AG04449 (cell line): ENCODE results near the gene KIAA0408.

ENCODE experiments used
- CTCF ChIA-PET: fragments of 350-600 bp; formaldehyde crosslinking; extraction: SDS; loops from one replicate; lab custom pipeline; 2021; ENCODE audit warnings: antibody characterized with exemption; lab: Yijun Ruan, JAX
- POLR2A ChIA-PET: fragments of 400-600, 350-600 bp; formaldehyde crosslinking; extraction: SDS; loops from one replicate; lab custom pipeline; 2020; ENCODE audit warnings: antibody characterized with exemption, inconsistent platforms; lab: Yijun Ruan, JAX
- DNase-seq: peaks from one replicate; pipeline ENCODE4 v3.0.0-alpha.2; 2010; ENCODE audit warnings: low read depth, low spot score
- H3K4me3 ChIP-seq: 2 replicates; pipeline ENCODE4 v1.5.1; 2011; ENCODE audit warnings: low read depth, mild to moderate bottlenecking, control low read depth, low read length
- TF ChIP-seq, protein P1 (sequence below): IDR thresholded peaks from one replicate; pipeline ENCODE4 v1.5.1; 2011; ENCODE audit warnings: mild to moderate bottlenecking, moderate library complexity, low read length, control low read depth, inconsistent platforms; ENCODE audit not compliant: insufficient read depth; ENCODE audit errors: missing control alignments

The KIAA0408 gene

DNA sequence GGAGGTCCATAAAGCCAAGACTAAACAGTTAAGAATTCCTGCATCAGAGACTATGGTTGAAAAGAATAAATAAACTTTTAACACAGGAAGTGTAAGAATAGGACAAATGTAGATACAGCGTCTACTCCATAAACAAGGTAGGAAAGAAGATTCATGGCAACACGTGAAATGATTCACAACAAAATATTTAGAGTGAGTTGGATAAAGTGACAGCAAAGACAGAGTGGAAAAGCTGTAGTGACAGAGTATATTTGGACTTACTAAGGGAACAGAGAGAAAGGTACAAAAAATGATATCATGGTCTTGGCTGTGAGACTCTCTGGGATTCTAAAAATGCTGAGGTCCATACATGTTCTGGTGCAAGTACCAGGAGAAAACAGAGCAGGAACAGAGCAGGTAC lies 21.9 kb upstream of the KIAA0408 start:
- H3K4me3 ChIP-seq, result no peak overlapping the region
- POLR2A ChIA-PET, result no interaction called here
- DNase-seq, result no peak
- TF ChIP-seq, protein P1, sequence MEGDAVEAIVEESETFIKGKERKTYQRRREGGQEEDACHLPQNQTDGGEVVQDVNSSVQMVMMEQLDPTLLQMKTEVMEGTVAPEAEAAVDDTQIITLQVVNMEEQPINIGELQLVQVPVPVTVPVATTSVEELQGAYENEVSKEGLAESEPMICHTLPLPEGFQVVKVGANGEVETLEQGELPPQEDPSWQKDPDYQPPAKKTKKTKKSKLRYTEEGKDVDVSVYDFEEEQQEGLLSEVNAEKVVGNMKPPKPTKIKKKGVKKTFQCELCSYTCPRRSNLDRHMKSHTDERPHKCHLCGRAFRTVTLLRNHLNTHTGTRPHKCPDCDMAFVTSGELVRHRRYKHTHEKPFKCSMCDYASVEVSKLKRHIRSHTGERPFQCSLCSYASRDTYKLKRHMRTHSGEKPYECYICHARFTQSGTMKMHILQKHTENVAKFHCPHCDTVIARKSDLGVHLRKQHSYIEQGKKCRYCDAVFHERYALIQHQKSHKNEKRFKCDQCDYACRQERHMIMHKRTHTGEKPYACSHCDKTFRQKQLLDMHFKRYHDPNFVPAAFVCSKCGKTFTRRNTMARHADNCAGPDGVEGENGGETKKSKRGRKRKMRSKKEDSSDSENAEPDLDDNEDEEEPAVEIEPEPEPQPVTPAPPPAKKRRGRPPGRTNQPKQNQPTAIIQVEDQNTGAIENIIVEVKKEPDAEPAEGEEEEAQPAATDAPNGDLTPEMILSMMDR, result no peak
- CTCF ChIA-PET, result interaction anchor here (1.3 to 3.2 kb wide), 5 partner anchors 10 to 58 kb away, joined by 4 to 12 read pairs (median 5); no protein-coding TSS in a partner anchor

- no peak overlapping the region for H3K4me3 ChIP-seq
- TF ChIP-seq, protein P1, result no peak
- CTCF ChIA-PET, result interaction anchor here (0.8 to 1.4 kb wide), 2 partner anchors 8 to 39 kb away, joined by 3 read pairs; no protein-coding TSS in a partner anchor
- DNase-seq, result no peak
- POLR2A ChIA-PET, result no interaction called here
Measured at GRCh38 chr6:127477658-127478057, 18.5 kb upstream of the KIAA0408 start.

- TF ChIP-seq, protein P1, result no peak
- H3K4me3 ChIP-seq, result no peak overlapping the region
- no peak for DNase-seq
- CTCF ChIA-PET, result interaction anchor here (1.2 to 2.1 kb wide), 2 partner anchors 9 to 40 kb away, joined by 3 to 7 read pairs; no protein-coding TSS in a partner anchor
- POLR2A ChIA-PET, result no interaction called here
Measured at GRCh38 chr6:127475823-127476176, 16.6 kb upstream of the KIAA0408 start.

GRCh38 chr6:127475135-127475822 lies 16.1 kb upstream of the KIAA0408 start:
- no peak overlapping the region for H3K4me3 ChIP-seq
- DNase-seq, result no peak
- TF ChIP-seq, protein P1, result no peak
- CTCF ChIA-PET, result interaction anchor here (1.2 to 2.1 kb wide), 2 partner anchors 8 to 41 kb away, joined by 3 to 7 read pairs; no protein-coding TSS in a partner anchor
- POLR2A ChIA-PET, result no interaction called here

DNA sequence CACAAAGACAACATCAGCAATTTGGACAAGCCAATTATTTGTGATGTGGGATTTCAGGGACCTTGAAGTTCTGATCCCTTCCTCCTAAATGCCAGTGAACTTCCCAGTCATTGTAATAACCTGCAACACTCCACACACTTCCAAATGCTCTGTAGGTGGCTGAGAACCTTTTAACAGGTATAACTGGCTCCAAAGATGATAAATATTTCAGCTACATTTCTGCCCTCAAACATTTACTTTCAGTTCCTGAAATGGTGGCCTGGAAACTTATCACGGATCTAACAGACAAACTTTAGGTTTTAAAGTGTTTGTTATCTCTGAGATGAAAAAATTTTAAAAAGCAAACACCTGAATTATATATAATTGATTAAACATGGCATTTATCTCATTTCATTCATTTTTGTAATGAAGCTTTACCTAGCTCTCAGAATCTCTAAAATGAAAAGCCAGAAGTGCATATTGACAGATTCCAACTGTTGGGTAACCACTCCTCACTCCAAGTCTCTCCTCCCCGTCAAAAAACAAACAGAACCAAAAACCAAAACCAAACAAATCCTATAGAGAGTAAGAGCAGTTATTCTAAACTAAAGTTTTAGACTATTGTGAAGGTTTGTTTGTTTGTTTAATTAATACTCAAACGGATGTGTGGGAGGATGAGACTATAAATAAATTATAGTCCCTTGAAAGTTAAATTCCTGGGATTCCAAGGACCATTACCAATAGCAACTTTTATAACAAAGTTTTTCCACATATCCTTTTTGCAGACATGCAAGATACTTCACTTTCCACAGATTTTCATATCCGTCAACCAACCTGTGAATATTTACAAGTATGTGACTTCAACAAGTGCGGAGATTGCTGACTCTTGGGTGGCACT lies 12.4 kb upstream of the KIAA0408 start:
- CTCF ChIA-PET, result interaction anchor here (1.2 to 1.9 kb wide), 4 partner anchors 10 to 75 kb away, joined by 3 to 4 read pairs (median 4); no protein-coding TSS in a partner anchor
- DNase-seq, result no peak
- TF ChIP-seq, protein P1, result no peak
- POLR2A ChIA-PET, result no interaction called here
- H3K4me3 ChIP-seq, result no peak overlapping the region
